ENCODE data around the gene NPLOC4. TPM values are rescaled to one million over a fixed set of nuclear protein-coding genes. Genes with fewer than 3 reads are reported as not detected.

The NPLOC4 gene
- total and polyA plus RNA-seq, 2 of the 13 experiments (the other 11 are each of a cell fraction or from before 2014, with no cell fraction given): 57.0 to 97.0 TPM

- TF ChIP-seq ZFP41 (CRISPR knock-in tag; IDR thresholded peaks at IDR 0.05; ENCODE audit: borderline replicate concordance) (no peak), ZNF225 (CRISPR knock-in tag; IDR thresholded peaks at IDR 0.05) (no peak; the same call in 1 of the 2 replicates), ZNF501 (CRISPR knock-in tag; IDR thresholded peaks at IDR 0.05) (peak; percentile 84), ZNF12 (CRISPR knock-in tag; IDR thresholded peaks at IDR 0.05) (no peak), FOXP1 (IDR thresholded peaks at IDR 0.05) (no peak), FOXP1 (CRISPR knock-in tag; IDR thresholded peaks at IDR 0.05) (no peak), PCBP2 (optimal IDR thresholded peaks at IDR 0.05; ENCODE audit: low read depth, low read length, poor library complexity, severe bottlenecking) (no peak), FOXA3 (CRISPR knock-in tag; IDR thresholded peaks at IDR 0.05) (peak; percentile 49), SALL2 (CRISPR knock-in tag; IDR thresholded peaks at IDR 0.05) (peak; percentile 90; the same call in 1 of the 2 replicates), EP300 (IDR thresholded peaks at IDR 0.05; ENCODE audit: low read depth in 2 of 2, low read length in 2 of 2) (no peak), EP300 (CRISPR knock-in tag; IDR thresholded peaks at IDR 0.05; ENCODE audit: borderline replicate concordance) (no peak), KDM2A (CRISPR knock-in tag; IDR thresholded peaks at IDR 0.05; ENCODE audit: borderline replicate concordance, low read depth) (peak; percentile 97), ZFP90 (CRISPR knock-in tag; IDR thresholded peaks at IDR 0.05; ENCODE audit: borderline replicate concordance) (peak; percentile 93), NCOA1 (CRISPR knock-in tag; IDR thresholded peaks at IDR 0.05) (no peak), ZBTB33 (CRISPR knock-in tag; IDR thresholded peaks at IDR 0.05) (no peak), FLYWCH1 (CRISPR knock-in tag; IDR thresholded peaks at IDR 0.05) (no peak; the same call in 1 of the 2 replicates), ZNF44 (CRISPR knock-in tag; IDR thresholded peaks at IDR 0.05) (peak; percentile 87; the same call in 1 of the 2 replicates), ZNF766 (CRISPR knock-in tag; IDR thresholded peaks at IDR 0.05; ENCODE audit: borderline replicate concordance) (no peak), POLR2A (IDR thresholded peaks at IDR 0.05; ENCODE audit: insufficient read depth in 1 of 2, low read depth in 2 of 2, low read length in 2 of 2) (peak; percentile 70 to 76), KDM6A (CRISPR knock-in tag; IDR thresholded peaks at IDR 0.05; ENCODE audit: low read depth) (no peak), U2AF1 (optimal IDR thresholded peaks at IDR 0.05; ENCODE audit: low read depth, low read length) (no peak), ELF3 (CRISPR knock-in tag; IDR thresholded peaks at IDR 0.05) (peak; percentile 85), ZNF484 (CRISPR knock-in tag; IDR thresholded peaks at IDR 0.05; ENCODE audit: borderline replicate concordance, low read depth) (no peak; the same call in 1 of the 2 replicates), ZNF496 (CRISPR knock-in tag; IDR thresholded peaks at IDR 0.05; ENCODE audit: insufficient replicate concordance) (no peak), RXRB (CRISPR knock-in tag; IDR thresholded peaks at IDR 0.05; ENCODE audit: borderline replicate concordance) (peak; percentile 66), GPN1 (CRISPR knock-in tag; IDR thresholded peaks at IDR 0.05; ENCODE audit: borderline replicate concordance) (no peak), KDM5A (IDR thresholded peaks at IDR 0.05; ENCODE audit: borderline replicate concordance, low read length) (peak; percentile 92), TSC22D2 (CRISPR knock-in tag; IDR thresholded peaks at IDR 0.05; ENCODE audit: borderline replicate concordance) (0 out of 2 replicates have a peak, but pooled peaks have one; percentile 17), CENPX (CRISPR knock-in tag; IDR thresholded peaks at IDR 0.05) (no peak), RELA (CRISPR knock-in tag; IDR thresholded peaks at IDR 0.05) (no peak), TEAD2 (CRISPR knock-in tag; IDR thresholded peaks at IDR 0.05) (no peak)
Observed at GRCh38 chr17:81683584-81684441, 46.9 kb upstream of the NPLOC4 start, which contains the start of the genes ARL16 and HGS (continued).

Data from HepG2 (cell line).